Islet of Langerhans (tissue), 1 donor: ENCODE data around the gene RCL1.
"Not testable (repeated sequence)": the region's sequence is repeated elsewhere in the genome, so short reads cannot be mapped to it uniquely, and the experiment has no call there.

ENCODE experiments used
- FAIRE-seq: peaks from one replicate; lab custom pipeline; 2011; peaks lifted over from hg19 to GRCh38; lab: Jason Lieb, UNC

RCL1 gene

GRCh38 chr9:4792572-4793458 lies at the start of gene RCL1:
RCL1 (plus strand) TSS chr9:4792944; CDS start chr9:4793092, 148 bp downstream.
- peak; percentile 13 for FAIRE-seq

GRCh38 chr9:4743131-4743875 lies 49.4 kb upstream of the RCL1 start:
- no peak for FAIRE-seq

- FAIRE-seq: no peak
Measured at GRCh38 chr9:4746278-4747030, 46.3 kb upstream of the RCL1 start.

GRCh38 chr9:4748612-4749011 lies 44.1 kb upstream of the RCL1 start:
- no peak for FAIRE-seq

GRCh38 chr9:4750023-4750673 lies 42.6 kb upstream of the RCL1 start:
- FAIRE-seq: peak; percentile 98

GRCh38 chr9:4754530-4754929 lies 38.2 kb upstream of the RCL1 start:
- not testable (repeated sequence) for FAIRE-seq

- no peak for FAIRE-seq
Measured at GRCh38 chr9:4755026-4755609, 37.6 kb upstream of the RCL1 start.

GRCh38 chr9:4756420-4756819 lies 36.3 kb upstream of the RCL1 start:
- FAIRE-seq: no peak

- no peak for FAIRE-seq
Measured at GRCh38 chr9:4760122-4760521, 32.6 kb upstream of the RCL1 start.

GRCh38 chr9:4762108-4762885 lies 30.4 kb upstream of the RCL1 start:
- peak; percentile 90 for FAIRE-seq

- FAIRE-seq: no peak
Measured at GRCh38 chr9:4762886-4763541, 29.7 kb upstream of the RCL1 start.

GRCh38 chr9:4764033-4764432 lies 28.7 kb upstream of the RCL1 start:
- no peak for FAIRE-seq

- FAIRE-seq: no peak
Measured at GRCh38 chr9:4768681-4769080, 24.1 kb upstream of the RCL1 start.

- no peak for FAIRE-seq
Measured at GRCh38 chr9:4769321-4770080, 23.2 kb upstream of the RCL1 start.

- FAIRE-seq: no peak
Measured at GRCh38 chr9:4771788-4772187, 21.0 kb upstream of the RCL1 start.

- no peak for FAIRE-seq
Measured at GRCh38 chr9:4774209-4774608, 18.5 kb upstream of the RCL1 start.

- FAIRE-seq: not testable (repeated sequence)
Measured at GRCh38 chr9:4774958-4775357, 17.8 kb upstream of the RCL1 start.

GRCh38 chr9:4780651-4781050 lies 12.1 kb upstream of the RCL1 start:
- no peak for FAIRE-seq

- no peak for FAIRE-seq
Measured at GRCh38 chr9:4781408-4781807, 11.3 kb upstream of the RCL1 start.

GRCh38 chr9:4783191-4783590 lies 9.6 kb upstream of the RCL1 start:
- not testable (repeated sequence) for FAIRE-seq
